Endometrial microvascular endothelial cells (primary cell): ENCODE data around the gene CIDEC. TPM values are rescaled to one million over a fixed set of nuclear protein-coding genes. Genes with fewer than 3 reads are reported as not detected.
"Not testable (repeated sequence)": the region's sequence is repeated elsewhere in the genome, so short reads cannot be mapped to it uniquely, and the experiment has no call there.

Source experiments
- in situ Hi-C: cut with HindIII; loops from 2 replicates; pipeline ENCODE4 v1.10.0; 2017; ENCODE audit warnings: low sequenced_read_pairs, low pct_unique_long_range_greater_than_20kb; ENCODE audit errors: inconsistent ontology term
- total RNA-seq: library from RNA; depleted of rRNA; stranded (reverse); fragments of >200 nt; gene quantifications from one replicate; pipeline ENCODE4 v1.2.3, GENCODE V29; 2015; ENCODE audit errors: inconsistent ontology term

CIDEC gene
- total RNA-seq, 1 donor from 2014 or later: not detected

GRCh38 chr3:9883706-9884554 is 3.9 kb upstream of the CIDEC start:
- in situ Hi-C loops: no loop called here

- in situ Hi-C loops: no loop called here
Observed at GRCh38 chr3:9881441-9881840, 1.4 kb upstream of the CIDEC start.

DNA sequence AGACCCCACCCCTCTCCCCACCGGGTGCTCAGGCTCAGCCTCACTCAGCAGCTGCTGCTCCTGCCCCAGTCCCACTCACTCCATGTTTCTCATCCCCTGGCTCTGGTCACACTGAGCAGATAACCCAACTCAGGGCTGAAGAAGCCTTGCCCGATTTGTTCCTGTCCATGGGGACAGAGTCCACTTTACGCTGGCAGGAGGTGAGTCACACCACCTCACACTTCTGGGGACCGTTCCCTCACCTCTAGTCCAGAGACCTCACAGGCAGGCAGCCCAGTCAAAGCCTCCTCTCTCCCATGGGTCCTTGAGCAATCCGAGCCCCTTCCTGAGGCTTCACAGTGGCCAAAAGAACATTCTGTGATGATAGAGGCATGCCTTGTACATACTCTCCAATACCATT is 1.4 kb downstream of the CIDEC start:
- in situ Hi-C loops: no loop called here

DNA sequence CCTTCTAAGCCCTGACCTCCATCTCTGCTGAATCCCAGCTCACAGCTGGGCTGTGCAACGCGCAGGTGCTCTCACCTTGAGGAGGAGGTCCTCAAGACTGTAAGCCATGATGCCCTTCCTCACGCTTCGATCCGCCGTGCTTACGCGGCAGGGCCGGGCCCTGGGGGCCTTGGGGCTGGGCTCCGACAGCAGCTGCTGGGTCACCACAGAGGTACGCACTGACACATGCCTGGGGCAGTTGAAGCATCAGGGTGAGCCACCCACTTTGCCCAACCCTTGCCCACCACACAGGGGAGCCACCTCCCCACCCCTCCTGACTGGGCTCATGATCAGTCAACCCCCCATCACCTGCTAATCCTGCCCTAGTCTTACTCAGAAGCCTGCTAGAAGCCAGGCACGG is 3.1 kb downstream of the CIDEC start:
- in situ Hi-C loops: no loop called here

DNA sequence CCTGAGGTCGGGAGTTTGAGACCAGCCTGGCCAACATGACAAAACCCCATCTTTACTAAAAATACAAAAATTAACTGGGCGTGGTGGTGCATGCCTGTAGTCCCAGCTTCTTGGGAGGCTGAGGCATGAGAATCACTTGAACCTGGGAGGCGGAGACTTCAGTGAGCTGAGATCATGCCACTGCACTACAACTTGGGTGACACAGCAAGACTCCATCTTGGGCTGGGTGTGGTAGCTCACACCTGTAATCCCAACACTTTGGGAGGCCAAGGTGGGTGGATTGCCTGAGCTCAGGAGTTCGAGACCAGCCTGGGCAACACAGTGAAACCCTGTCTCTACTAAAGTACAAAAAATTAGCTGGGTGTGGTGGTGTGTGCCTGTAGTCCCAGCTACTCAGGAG is 3.8 kb downstream of the CIDEC start:
- in situ Hi-C loops: not testable (repeated sequence)

GRCh38 chr3:9875448-9875847 is 4.6 kb downstream of the CIDEC start:
- in situ Hi-C loops: no loop called here

DNA sequence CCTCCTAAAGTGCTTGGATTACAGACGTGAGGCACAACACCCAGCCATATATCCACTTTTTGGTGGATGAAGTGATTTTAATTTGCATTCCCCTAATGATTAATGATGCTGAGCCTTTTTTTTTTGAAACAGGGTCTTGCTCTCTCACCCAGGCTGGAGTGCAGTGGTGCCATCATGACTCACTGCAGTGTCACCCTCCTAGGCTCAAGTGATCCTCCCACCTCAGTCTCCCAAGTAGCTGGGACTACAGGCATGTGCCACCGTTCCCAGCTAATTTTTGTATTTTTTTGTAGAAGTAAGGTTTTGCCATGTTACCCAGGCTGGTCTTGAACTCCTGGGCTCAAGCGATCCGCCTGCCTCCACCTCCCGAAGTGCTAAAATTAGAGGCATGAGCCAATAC is 8.0 kb downstream of the CIDEC start:
- in situ Hi-C loops: not testable (repeated sequence)

DNA sequence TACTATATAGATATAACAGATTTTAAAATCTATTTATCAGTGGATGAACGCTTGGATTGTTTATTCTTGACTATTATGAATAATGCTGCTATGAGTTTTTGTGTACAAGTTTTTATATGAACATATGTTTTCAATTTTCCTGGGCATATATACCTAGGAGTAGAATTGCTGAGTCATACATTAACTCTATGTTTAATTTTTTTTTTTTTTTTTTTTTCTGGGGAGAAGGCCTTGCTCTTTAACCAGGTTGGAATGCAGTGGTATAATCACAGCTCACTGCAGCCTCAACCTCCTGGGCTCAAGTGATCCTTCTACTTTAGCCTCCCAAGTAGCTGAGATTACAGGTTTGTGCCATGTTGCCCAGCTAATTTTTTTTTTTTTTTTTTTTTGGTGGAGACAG is 9.1 kb downstream of the CIDEC start:
- in situ Hi-C loops: no loop called here

- in situ Hi-C loops: no loop called here
Observed at GRCh38 chr3:9869955-9870354, 10.1 kb downstream of the CIDEC start.

DNA sequence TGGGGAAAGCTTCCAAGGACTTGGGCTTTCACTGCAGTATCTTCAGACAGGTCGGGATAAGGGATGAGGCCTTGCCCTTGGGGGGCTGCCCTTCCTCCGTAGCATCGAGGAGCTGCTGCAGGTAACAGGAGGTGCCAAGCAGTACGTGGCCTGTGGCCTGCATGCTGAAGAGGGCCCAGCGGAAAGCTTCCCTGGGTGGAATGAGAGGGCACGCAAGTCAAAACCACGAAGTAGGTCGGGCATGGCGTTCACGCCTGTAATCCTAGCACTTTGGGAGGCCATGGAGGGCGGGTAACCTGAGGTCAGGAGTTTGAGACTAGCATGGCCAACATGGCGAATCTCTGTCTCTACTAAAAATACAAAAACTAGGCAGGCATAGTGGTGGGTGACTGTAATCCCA is 12.9 kb downstream of the CIDEC start:
- in situ Hi-C loops: no loop called here

DNA sequence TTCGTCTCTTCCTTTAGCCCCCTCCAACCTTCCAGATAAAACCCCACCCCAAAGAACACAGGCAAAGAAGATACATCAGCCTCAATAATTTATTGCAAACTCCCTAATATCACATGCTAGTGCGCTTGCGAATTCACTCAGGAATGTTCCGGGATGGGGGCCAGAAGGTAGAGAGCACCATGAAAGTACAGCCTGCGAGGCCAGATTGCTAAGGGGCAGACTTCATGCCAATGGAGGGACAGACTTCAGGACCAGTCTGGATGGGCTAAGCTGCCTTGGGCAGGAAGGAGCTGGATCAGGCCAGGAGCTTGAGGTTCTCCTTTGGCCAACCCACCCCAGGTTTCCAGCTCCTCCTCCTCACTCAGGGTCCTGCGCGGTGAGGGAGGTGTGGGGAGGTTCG is 13.4 kb downstream of the CIDEC start:
- in situ Hi-C loops: no loop called here

DNA sequence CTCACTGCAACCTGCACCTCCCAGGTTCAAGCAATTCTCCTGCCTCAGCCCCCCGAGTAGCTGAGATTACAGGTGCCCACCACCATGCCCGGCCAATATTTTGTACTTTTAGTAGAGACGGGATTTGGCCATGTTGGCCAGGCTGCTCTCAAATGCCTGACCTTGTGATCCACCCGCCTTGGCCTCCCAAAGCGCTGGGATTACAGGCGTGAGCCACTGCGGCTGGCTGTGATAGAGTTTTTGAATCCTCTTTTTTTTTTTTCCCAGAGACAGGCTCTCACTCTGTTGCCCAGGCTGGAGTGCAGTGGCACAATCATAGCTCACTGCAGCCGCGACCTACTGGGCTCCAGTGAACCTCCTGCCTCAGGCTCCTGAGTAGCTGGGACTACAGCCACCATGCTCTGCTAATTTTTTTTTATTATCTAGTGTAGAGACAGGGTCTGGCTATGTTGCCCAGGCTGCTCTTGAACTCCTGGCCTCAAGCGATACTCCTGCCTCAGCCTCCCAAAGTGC is 14.9 kb downstream of the CIDEC start:
- in situ Hi-C loops: not testable (repeated sequence)

DNA sequence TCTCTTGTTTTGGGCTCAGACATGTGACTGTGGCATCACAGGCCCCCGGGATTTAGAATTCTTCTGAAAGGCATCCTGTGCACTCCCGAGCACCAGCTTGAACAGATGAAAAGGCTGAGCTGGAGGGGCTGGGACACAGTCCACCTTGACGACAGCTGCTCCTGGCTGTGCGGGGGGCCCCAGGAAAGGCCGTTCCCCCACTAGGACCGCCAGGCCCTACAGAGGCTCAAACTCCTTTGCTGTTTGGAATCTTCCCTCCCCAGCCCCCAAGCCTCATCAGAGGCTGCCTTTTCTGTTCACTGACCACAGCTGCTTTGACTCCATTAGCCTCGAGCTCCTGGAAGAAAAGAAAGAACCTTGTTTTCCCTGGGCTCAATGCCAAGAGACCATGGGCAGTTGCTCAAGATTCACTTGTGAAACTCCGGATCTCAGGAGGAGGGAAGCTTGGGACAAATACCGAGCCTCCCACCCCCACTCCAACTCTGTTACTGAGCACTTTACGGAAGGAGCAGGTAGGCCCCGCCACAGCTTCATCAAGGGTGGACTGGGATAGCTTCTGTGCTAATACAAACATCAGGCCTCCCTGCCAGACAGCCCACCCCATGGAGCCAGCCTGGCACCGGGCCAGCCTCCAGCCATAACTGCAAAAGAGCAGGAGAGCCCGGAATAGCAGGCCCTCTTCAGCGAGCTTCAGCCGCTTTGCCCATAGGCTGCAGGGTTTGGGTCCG is 15.7 kb downstream of the CIDEC start:
- in situ Hi-C loops: no loop called here

DNA sequence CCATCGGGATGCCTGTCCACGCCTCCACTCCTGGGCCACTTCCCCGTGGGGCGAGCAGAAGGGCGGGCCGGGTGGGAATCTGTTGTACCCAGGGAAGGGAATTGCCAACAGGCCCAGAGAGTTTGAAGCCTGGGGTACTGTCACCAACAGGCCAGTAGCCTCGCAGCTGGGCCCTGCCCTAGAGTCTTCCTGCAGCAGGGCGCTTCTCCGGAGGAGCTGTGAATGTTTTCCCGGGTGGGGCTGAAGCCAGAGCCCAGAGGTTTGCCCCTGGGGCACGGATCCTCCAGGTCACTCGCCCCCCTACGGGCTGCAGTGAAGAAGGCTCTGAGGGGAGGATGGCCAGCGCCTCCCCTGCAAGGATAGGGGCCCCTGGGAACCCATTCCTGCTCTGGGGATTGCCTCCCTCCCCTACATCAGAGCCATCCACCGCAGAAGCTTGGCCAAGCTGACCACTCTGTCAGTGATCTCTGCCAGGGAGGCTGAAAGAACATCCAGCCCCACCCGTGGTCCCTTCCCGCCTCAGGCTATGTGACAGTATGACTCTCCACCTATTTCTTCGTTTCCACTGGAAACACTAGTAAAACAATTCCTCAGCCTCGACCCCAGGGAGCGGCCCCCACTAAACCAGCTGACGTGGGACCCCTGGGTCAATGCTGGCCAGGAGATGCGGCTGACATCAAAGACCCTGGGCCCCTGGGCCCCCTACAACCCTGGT is 16.8 kb downstream of the CIDEC start:
- in situ Hi-C loops: no loop called here

DNA sequence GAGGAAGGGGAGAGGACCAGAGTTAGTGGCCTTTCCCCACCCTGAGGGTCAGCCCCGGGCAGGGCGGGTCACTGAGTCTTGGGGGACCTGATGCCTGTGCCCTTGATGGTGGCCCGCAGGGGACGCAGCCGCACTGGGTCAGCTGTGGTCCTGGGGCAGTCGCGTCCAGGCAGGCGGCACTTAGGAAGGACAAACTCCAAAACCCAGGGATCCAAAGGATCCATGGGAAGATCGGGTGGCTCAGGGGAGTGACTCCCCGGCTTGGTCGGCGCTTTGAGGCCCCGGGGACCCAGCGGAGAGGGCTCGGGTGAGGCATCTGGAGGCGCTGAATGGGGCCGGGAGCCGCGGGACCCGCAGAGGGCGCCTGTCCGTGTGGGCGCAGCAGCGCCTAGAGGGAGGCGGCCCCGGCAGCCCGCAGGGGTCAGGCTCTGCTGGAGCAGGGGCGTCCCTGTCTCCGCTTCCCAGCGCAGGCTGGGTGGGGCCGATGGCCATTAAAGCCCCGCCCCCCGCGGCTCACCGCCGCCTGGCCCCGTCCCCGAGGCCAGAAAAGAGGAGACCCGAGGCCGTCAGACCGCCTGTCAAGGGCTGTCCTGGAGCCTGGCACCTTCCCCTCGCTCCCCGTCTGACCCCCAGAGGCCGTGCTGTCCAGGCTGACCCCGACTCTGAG is 17.5 kb downstream of the CIDEC start:
- in situ Hi-C loops: no loop called here

GRCh38 chr3:9861626-9862130 is 18.4 kb downstream of the CIDEC start:
- in situ Hi-C loops: no loop called here

DNA sequence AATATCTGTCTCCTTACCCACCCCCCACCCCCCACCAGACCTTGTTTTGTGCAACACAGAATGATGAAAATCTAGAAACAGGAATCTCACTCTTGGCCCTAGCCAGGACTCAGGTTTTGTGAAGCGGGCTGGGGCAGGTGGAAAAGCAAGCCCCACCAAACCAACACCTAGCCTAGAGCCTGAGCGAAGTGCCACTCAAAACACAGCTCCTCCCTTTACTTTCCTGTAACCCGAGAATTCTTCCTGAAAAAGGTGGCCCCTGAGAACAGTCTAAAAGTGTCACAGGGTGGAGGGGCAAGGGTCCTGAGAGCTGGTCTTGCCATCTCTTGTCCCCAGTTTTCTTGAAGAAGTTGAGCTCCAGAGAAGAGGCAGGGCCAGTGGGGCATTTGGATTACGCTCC is 18.9 kb downstream of the CIDEC start:
- in situ Hi-C loops: no loop called here

- in situ Hi-C loops: no loop called here
Observed at GRCh38 chr3:9859530-9860025, 20.5 kb downstream of the CIDEC start.

- in situ Hi-C loops: no loop called here
Observed at GRCh38 chr3:9855594-9855993, 24.5 kb downstream of the CIDEC start.
